Endothelial cell of umbilical vein (primary cell): ENCODE data around the gene MYOZ3. TPM values are rescaled to one million over a fixed set of nuclear protein-coding genes. Genes with fewer than 3 reads are reported as not detected.

Source experiments
- BruUV-seq: library from RNA; stranded (reverse); fragments of 400-500 nt; replicated peaks from 2 replicates; lab custom pipeline; 2021; lab: Mats Ljungman, UMichigan
- CTCF ChIA-PET: fragments of 300-600, 350-600 bp; sonication (Branson Sonifier 250); formaldehyde crosslinking; loops from one replicate; lab custom pipeline; 2021; ENCODE audit warnings: antibody characterized with exemption, inconsistent platforms; lab: Charles Lee
- POLR2A ChIA-PET: fragments of 300-600, 350-600 bp; sonication (Branson Sonifier 250); formaldehyde crosslinking; loops from one replicate; lab custom pipeline; 2021; ENCODE audit warnings: antibody characterized with exemption, inconsistent platforms; lab: Charles Lee
- DNase-seq: peaks from one replicate; pipeline ENCODE4 v3.0.0-alpha.2; 2011; ENCODE audit warnings: low read depth, low spot score
- FAIRE-seq: peaks from 2 replicates; lab custom pipeline; 2011; peaks lifted over from hg19 to GRCh38; lab: Jason Lieb, UNC
- H2AFZ ChIP-seq: 2 replicates; pipeline ENCODE4 v1.6.0; 2012; ENCODE audit warnings: low read depth, low read length, control low read depth, inconsistent platforms
- H3K27ac ChIP-seq: 2 replicates; pipeline ENCODE4 v1.5.1; 2011; ENCODE audit warnings: low read depth, mild to moderate bottlenecking, control low read depth, low read length, moderate library complexity; ENCODE audit not compliant: insufficient read depth
- H3K27me3 ChIP-seq, 2 experiments: 2 replicates each; pipeline versions ENCODE4 v1.6.0 to v1.6.1; 2011; ENCODE audit warnings: low read length in 2 of 2, mixed read lengths in 1 of 2; ENCODE audit not compliant: control insufficient read depth in 2 of 2, insufficient read depth in 2 of 2
- H3K36me3 ChIP-seq, 2 experiments: 2 replicates in 1 of 2; 3 replicates in 1 of 2; pipeline ENCODE4 v1.5.1; 2011; ENCODE audit warnings: low read length in 2 of 2, mild to moderate bottlenecking in 1 of 2, moderate library complexity in 1 of 2; ENCODE audit not compliant: control insufficient read depth in 2 of 2, insufficient read depth in 2 of 2; ENCODE audit errors: extremely low read depth in 1 of 2
- H3K4me1 ChIP-seq: 3 replicates; pipeline ENCODE4 v1.5.1; 2011; ENCODE audit warnings: mild to moderate bottlenecking, low read length; ENCODE audit not compliant: control insufficient read depth, insufficient read depth; ENCODE audit errors: extremely low read depth
- H3K4me2 ChIP-seq: 2 replicates; pipeline ENCODE4 v1.6.1; 2011; ENCODE audit warnings: low read length, control low read depth, mixed read lengths; ENCODE audit not compliant: insufficient read depth
- H3K4me3 ChIP-seq, 3 experiments: fragments of 200-600 bp in 1 of 3; sonication (generic), shearing (Covaris generic) in 1 of 3; replicated peaks in 1 of 3; 2 replicates each; pipeline ENCODE4 v1.5.1; 2011 to 2016; ENCODE audit warnings: control low read depth in 3 of 3, low read length in 3 of 3, mild to moderate bottlenecking in 2 of 3, inconsistent platforms in 1 of 3, low read depth in 1 of 3, moderate library complexity in 1 of 3; ENCODE audit not compliant: insufficient read depth in 1 of 3
- H3K79me2 ChIP-seq: 2 replicates; pipeline ENCODE4 v1.6.0; 2012; ENCODE audit warnings: low read length, inconsistent platforms; ENCODE audit not compliant: control insufficient read depth, insufficient read depth
- H3K9ac ChIP-seq: replicated peaks from 2 replicates; pipeline ENCODE3; 2011; ENCODE audit warnings: low read length, control low read depth; ENCODE audit not compliant: insufficient read depth; ENCODE audit errors: extremely low read depth
- H3K9me1 ChIP-seq: replicated peaks from 3 replicates; pipeline ENCODE4 v1.6.0; 2011; ENCODE audit warnings: mild to moderate bottlenecking, low read length; ENCODE audit not compliant: control insufficient read depth, insufficient read depth; ENCODE audit errors: extremely low read depth
- H3K9me3 ChIP-seq: replicated peaks from 2 replicates; pipeline ENCODE4 v1.5.1; 2012; ENCODE audit warnings: low read length, inconsistent platforms; ENCODE audit not compliant: control insufficient read depth, insufficient read depth
- H4K20me1 ChIP-seq: replicated peaks from 2 replicates; pipeline ENCODE3; 2011; ENCODE audit warnings: mild to moderate bottlenecking, low read length; ENCODE audit not compliant: control insufficient read depth, insufficient read depth; ENCODE audit errors: extremely low read depth
- EZH2 ChIP-seq: IDR thresholded peaks from 2 replicates; pipeline ENCODE4 v1.6.1; 2012; ENCODE audit warnings: borderline replicate concordance, low read depth, mild to moderate bottlenecking, moderate library complexity, low read length, inconsistent platforms; ENCODE audit not compliant: severe bottlenecking
- FOS ChIP-seq: IDR thresholded peaks from 2 replicates; pipeline ENCODE4 v1.6.1; 2011; ENCODE audit warnings: mild to moderate bottlenecking, low read length, moderate library complexity, borderline replicate concordance; ENCODE audit not compliant: insufficient read depth
- GATA2 ChIP-seq: IDR thresholded peaks from 2 replicates; pipeline ENCODE4 v1.7.0; 2011; ENCODE audit warnings: low read depth, mild to moderate bottlenecking, moderate library complexity, mixed read lengths, low read length; ENCODE audit not compliant: insufficient read length, insufficient read depth
- JUN ChIP-seq: IDR thresholded peaks from 2 replicates; pipeline ENCODE4 v1.6.1; 2011; ENCODE audit warnings: borderline replicate concordance, low read depth; ENCODE audit not compliant: insufficient read length, insufficient read depth
- MAX ChIP-seq: IDR thresholded peaks from 2 replicates; pipeline ENCODE4 v1.6.1; 2011; ENCODE audit not compliant: insufficient read depth, insufficient read length
- MYC ChIP-seq: IDR thresholded peaks from one replicate; pipeline ENCODE4 v1.6.1; 2011; ENCODE audit warnings: mild to moderate bottlenecking, low read depth, low read length
- dilution Hi-C: fragments of 300-500 bp; cut with MboI; formaldehyde crosslinking; loops from one replicate; pipeline ENCODE4 v1.15.0; 2019; ENCODE audit warnings: low sequenced_read_pairs; ENCODE audit not compliant: extremely low pct_ligation_motif_present
- intact Hi-C: fragments of 100-400 bp; cut with micrococcal nuclease; formaldehyde crosslinking; loops from one replicate; pipeline ENCODE4 v1.10.0; 2022
- polyA plus RNA-seq, 4 experiments: library from polyadenylated mRNA; depleted of rRNA in 3 of 4; stranded (reverse) in 3 of 4; unstranded in 1 of 4; fragments of >200 nt; gene quantifications; 2 replicates each; pipeline versions ENCODE4 v1.2.1 to v1.2.3, GENCODE V29; 2011 to 2012; ENCODE audit warnings: missing spikeins in 1 of 4
- total RNA-seq: library from RNA; stranded (reverse); gene quantifications from 2 replicates; pipeline ENCODE4 v1.2.3, GENCODE V29; 2021
- TF ChIP-seq, protein P1 (sequence below), 2 donors: IDR thresholded peaks; 1 replicate in 1 of 2; 2 replicates in 1 of 2; pipeline ENCODE4 v1.5.1; 2011; ENCODE audit warnings: low read length in 2 of 2, mild to moderate bottlenecking in 2 of 2, moderate library complexity in 2 of 2, control low read depth in 1 of 2, inconsistent platforms in 1 of 2, low read depth in 1 of 2; ENCODE audit not compliant: insufficient read depth in 1 of 2; ENCODE audit errors: extremely low read depth in 1 of 2

The MYOZ3 gene
- total and polyA plus RNA-seq, 2 donors (not counting 3 experiments of a cell fraction or from before 2014, with no cell fraction given): 0.43 to 1.1 TPM

DNA sequence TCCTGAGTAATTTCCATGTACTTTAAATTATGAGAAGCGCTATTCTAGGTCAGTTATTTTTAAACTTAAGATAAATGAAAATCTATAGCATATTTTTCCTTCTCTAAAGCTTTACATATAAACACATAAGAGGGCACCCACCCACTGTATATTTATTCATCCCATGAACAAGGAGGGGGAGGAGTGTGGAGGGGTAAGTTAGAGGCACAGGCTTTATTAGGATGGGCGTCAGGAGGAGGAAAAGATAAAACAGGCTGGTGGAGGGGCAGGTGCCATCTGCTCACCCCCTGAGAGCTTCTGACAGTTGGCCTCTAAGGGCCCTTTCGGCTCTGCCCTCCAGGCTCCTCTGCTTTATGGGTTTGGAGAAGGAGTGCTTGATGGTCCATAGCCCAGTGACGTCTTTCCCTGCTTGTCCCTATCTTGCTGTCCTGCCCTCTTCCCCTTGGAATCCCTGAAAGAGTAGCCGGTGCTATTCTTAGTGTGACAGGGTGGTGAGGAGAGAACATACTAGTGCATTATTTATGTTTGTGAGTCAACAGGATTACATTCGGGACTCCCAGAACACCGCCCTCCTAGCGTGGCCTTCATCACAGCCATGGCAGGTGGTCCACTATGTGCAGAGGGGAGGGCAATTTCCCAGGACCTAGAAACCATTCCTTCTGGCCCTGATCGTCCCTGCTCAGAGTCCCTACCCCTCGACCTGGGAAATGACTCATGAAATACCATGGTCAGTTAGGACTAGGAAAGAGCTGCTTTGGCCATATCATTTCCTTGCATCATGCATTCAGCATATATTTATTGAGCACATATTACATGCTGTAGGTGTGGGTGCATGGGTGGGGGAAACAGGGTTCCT is 28.5 kb upstream of the MYOZ3 start:
- Histone ChIP-seq H3K27ac (peak overlapping the region; percentile 19), H3K9ac (no peak overlapping the region), H3K79me2 (no peaks in the 10 kb centered on the region), H3K27me3 (no peaks in the 10 kb centered on the region), H2AFZ (no peak overlapping the region), H3K4me1 (peaks cover 30% of the 10 kb centered on the region), H3K4me3 (no peak overlapping the region), H3K4me2 (peak overlapping the region; percentile 14), H3K9me3 (no peaks in the 10 kb centered on the region), H3K9me1 (no peaks in the 10 kb centered on the region), H3K36me3 (peaks cover 0 to 21% of the 10 kb centered on the region in 2 experiments), H4K20me1 (no peaks in the 10 kb centered on the region)
- TF ChIP-seq EZH2 (no peak), MYC (no peak), MAX (no peak), GATA2 (peak; percentile 36), JUN (peak; percentile 57), FOS (peak; percentile 70)
- TF ChIP-seq, protein P1, sequence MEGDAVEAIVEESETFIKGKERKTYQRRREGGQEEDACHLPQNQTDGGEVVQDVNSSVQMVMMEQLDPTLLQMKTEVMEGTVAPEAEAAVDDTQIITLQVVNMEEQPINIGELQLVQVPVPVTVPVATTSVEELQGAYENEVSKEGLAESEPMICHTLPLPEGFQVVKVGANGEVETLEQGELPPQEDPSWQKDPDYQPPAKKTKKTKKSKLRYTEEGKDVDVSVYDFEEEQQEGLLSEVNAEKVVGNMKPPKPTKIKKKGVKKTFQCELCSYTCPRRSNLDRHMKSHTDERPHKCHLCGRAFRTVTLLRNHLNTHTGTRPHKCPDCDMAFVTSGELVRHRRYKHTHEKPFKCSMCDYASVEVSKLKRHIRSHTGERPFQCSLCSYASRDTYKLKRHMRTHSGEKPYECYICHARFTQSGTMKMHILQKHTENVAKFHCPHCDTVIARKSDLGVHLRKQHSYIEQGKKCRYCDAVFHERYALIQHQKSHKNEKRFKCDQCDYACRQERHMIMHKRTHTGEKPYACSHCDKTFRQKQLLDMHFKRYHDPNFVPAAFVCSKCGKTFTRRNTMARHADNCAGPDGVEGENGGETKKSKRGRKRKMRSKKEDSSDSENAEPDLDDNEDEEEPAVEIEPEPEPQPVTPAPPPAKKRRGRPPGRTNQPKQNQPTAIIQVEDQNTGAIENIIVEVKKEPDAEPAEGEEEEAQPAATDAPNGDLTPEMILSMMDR (IDR thresholded peaks at IDR 0.05; ENCODE audit: extremely low read depth in 1 of 2, insufficient read depth in 1 of 2, low read depth in 1 of 2, low read length in 2 of 2): no peak
- CTCF ChIA-PET: interaction anchor here (1.4 to 1.6 kb wide), 4 partner anchors 13 to 73 kb away, joined by 4 to 9 read pairs (median 4); no protein-coding TSS in a partner anchor
- POLR2A ChIA-PET: no interaction called here
- peak; percentile 79 for DNase-seq
- no TSS peak for BruUV-seq
- dilution Hi-C loops: no loop called here
- intact Hi-C loops: no loop called here
- FAIRE-seq: peak; percentile 86
